Activated CD4-positive, CD25-positive, alpha-beta regulatory T cell treated with anti-CD3 and anti-CD28 coated beads, Interleukin-2, amount 50 U/mL, for 16 hours (primary cell): Measurements from ENCODE around the gene MICAL3.
"Not testable (repeated sequence)": the region's sequence is repeated elsewhere in the genome, so short reads cannot be mapped to it uniquely, and the experiment has no call there.

Source experiments
- DNase-seq: peaks from one replicate; pipeline ENCODE4 v3.0.0-alpha.2; 2020; ENCODE audit warnings: low read depth, low spot score

The MICAL3 gene

DNA sequence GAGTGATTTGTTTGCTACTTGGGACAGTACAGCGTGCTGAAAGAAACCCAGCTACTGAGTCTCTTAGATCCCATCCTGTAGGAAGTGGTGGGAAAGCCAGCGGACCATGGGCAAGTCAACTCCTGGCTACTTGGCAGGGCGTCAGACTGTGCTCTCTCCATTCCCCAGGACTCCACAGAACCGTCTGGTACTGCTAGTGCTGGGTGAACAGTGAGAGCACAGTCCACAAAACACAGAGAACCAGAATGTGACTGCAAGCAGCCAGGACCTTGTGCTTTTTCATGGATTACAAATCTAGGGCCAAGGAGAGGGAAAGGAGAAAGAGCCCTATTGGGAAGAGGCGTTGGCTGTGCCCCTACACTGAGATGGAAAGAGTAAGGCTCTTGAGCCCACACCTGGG, 260.3 kb downstream of the MICAL3 start:
- no peak for DNase-seq

DNA sequence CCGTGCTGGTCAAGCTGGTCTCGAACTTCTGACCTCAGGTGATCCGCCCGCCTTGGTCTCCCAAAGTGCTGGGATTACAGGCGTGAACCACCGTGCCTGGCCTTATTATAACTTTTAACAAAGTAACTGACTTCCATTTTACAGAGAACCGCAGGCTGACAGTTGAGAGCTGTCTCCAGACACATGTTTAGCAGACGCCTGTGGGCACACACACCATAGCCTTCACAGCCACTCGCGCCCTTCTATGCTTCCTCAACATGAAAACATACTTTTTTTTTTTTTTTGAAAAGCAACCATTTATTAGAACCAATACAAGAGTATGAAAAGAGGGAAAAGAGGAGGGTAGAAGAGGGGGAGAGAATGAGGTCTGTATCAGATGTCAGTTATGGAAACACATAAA, 260.9 kb downstream of the MICAL3 start:
- not testable (repeated sequence) for DNase-seq

DNA sequence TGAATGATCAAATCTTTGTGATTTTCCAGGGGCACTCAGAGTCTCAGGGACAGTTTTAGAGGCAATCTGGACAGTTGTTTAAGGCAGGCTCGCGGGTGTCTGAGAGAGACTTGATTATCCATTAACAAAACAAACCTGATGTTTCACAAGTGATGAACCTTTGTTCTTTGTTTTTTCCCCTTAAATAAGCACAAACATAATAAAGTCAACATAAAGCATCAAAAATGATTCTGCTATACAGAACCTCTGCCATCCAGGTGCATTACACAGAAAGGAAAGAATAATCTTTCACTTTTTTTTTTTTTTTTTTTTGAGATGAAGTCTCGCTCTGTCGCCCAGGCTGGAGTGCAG, 263.2 kb downstream of the MICAL3 start:
- no peak for DNase-seq

DNA sequence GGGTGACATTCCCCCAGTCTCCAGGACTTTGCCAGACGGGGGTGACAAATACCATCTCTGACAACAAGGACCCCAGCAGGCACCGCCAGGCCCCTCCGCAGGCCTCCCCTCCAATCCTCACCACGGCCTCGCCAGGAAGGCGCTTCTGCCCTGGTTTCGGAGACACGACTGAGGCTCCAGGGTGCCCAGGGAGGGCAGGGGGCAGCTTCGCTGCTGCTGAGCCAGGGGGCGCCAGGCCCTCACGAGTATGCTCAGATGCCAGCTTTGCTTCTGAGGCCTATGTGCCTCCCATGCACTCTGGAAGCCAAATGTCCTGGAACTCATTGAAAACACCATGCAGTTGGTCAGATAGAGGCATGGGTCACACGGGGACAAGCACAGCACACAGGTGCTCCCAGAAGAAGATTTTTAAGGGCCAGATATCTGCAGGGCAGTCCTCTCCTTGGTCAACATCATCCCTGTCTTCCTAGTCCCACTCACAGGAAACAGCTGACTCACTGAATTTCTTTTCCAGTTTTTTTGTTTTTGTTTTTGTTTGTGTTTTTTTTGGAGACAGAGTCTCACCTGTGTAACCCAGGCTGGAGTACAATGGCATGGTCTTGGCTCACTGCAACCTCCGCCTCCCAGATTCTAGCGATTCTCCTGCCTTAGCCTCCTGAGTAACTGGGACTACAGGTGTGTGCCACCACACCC, 270.0 kb downstream of the MICAL3 start:
- no peak for DNase-seq

DNA sequence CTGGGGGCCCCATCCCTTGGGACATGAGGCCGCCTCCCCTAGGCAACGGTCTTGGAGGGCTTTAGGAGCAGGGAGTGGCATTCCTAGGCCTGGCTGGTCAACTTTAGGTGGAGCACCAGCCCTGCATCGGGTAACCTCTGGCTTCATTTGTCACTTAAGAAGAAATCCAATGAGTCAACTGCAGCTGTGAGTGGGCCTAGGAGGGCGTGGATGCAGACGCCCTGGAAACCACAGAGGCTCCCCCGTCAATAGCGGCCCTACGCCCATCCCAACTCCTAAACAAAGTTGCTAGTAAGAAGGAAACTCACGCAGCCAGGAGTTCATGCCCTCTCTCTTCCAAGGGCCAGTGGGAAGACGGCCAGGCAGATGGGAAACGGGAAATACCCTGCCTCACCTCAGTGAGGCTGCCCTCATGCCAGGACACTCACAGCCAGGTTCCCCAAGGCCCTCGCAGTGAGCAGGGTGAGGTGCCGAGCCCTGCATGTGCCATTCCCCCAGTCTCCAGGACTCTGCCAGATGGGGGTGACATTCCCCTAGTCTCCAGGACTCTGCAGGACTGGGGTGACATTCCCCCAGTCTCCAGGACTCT, 270.9 kb downstream of the MICAL3 start:
- DNase-seq, result no peak

DNA sequence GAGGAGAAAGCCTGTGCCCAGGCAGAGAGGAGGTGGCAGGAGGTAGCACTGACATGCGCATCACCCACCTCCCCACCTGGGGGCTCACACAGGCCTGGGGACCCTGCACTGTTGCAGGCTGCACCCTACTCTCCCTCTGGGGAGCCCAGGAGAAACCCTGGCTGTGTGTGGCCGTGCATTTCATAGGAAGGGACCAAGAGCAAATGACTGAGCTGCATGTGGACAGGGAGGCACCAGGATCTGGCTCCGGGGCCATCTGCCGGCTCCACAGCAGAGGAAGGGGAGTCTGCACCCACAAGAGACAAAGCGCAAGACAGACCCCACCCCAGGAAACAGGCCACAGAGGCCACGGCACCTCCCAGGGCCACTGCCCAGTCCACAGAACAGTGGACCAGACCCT, 272.8 kb downstream of the MICAL3 start:
- no peak for DNase-seq

DNA sequence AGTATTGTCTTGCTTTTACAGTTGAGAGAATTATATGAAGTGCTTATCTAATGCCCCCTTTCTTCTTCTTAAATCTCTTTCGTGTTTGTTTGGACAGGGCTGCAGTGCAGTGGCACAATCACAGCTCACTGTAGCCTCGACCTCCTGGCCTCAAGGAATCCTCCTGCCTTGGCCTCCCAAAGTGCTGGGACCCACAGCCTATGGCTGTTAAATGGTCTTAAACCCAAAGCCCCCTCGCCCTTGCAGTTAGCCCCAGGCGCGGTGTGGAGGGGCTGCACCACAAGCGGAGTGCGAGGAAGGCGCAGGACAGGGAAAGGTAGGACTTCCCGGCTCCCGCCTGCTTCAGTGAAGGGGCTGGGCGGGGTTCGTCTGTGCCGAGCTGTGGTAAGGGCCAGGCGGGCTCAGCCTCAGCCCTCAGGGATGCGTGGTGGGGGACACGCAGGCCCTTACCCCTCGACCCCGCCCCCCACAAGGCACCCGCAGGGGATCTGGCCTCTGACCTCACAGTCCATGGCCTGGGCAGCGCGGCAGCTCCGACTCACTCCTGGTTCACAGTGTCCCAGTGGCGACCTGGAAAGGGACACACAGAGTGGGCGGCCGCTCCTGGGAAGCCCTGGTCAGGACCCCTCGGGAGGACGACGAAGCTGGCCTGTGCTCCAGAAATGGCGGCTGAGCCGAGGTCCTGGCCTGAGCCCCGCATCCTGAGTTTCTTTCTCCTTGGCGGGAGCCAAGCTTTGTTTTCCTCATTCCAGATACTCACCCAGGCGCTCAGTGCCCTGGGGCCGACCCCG, 274.6 kb downstream of the MICAL3 start:
- DNase-seq, result no peak

DNA sequence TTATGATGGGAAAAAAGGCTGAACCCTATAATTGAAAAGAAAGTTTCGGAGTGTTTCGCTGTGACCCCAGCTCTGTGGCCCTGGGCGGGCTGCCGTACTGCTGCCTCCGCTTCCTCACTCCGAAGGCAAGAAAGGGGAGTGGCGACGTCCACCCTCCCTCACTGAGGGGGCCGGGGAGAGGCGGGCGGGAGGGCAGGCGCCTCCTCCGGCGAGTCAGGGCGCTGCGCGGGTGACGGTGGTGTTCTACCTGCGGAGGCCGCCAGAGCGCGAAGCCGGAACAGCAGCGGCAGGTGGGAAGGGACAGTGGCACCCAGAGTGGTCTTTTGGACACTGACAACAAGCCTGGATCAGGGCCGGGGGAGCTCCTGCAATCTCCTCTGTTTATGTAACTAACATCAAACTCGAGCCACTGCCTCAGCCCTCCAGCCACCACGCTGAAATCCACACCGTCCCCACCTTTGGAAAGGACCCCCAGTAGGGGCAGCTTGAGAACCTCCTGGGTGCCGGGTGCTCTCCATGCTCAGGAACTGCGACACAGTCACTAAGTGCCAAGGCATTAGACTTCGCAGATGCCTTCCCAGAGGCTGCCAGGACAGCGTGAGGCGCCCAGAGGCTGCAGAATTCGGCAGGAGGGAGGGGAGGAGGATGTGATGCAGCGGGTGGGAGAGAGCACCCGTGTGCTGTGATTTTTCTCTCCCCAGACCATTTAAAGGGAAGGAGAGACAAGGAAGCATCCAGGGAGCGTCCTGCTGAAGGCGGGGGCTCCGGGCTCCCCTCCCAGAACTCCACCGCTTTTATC, 275.6 kb downstream of the MICAL3 start:
- no peak for DNase-seq

DNA sequence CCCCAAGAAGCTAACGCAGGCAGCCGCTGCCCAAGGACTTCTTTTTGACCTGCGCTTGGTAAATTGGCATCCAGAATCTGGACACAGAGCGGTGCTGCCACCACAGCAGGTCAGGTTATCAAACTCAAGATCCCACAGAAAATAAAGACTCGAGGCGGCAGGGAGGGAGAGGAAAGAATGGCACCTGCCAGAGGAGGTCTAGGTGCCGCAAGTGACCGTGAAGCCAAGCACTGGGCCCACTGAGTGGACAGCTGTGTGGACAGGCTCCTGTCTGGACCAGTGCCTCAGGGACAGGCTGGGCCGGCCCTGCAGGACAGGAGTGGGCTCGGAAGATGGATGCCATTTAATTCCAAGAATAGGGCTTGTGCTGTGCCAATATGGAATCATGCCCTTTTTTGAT, 277.4 kb downstream of the MICAL3 start:
- DNase-seq, result no peak

DNA sequence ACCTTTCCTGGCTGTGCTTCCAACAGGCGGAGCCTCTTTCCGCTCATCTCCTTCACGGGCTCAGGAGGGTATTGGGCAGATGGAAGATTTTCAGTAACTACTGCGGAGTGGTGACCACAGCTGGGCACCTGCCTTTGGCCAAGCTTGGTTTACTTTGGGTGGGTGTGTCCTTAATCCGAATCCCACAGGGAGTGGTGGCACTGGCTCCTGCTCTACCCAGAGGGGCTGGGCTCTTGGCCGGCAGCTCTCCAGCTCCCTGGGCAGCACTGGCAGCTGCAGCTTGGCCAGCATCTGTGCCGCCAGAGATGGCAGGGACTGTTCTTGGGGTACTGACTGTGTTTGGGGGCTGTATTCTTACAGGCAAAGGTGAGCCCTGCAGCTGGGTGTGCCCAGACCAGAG, 279.9 kb downstream of the MICAL3 start:
- DNase-seq, result no peak

DNA sequence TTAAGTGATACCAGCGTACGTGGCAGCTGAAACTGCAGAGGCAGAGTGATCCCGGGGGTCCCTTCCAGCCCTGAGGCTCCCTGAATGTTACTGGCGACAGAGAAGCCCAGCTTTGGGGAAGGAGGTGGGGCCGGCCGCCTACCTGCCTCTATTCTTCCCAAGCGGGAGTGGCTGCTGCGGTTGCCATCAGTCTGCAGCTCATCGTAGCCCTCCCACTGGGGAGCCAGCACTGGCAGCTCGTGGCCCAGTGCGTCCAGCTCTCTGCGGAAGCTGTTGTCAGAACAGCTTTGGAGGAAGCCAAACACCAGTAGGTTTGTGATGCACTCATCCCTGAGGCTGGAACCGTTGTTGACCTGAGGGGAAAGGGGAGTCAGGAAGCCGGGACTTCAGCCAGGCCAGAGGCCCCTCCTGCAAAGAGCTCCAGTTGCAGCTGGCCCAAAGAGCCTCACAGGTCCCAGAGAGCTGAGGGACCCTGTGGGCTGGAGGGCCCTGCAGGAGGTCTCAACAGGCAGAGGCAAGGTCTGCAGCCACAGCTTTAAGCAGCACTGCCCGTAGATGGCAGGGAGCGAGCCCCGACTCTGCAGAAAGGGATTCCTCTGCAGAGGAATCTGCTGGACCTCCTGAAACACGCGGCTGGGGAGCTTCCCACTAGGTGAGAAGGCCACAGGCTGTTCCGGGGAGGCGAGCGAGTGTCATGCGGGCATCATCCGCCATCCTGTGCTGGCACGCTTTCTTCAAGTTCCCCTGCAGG, 280.5 kb downstream of the MICAL3 start:
- DNase-seq, result no peak

DNA sequence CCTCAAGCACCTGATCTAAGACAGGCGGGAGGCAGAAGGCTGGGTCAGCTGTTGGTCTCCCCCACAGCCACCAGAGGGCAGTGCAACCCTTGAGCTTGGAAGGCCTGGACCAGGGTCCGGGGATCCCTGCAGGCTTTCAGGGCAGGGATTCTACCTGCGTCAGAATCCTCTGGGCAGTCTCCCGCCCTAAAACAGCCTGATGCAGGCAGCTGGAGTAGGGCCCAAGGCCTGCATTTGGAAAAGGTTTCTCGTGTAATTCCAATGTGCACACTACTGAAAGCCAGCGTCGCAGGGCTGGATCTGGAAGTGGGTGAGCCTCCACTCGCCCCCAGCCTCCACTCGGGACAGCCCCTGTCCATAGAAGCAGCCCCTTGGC, 281.8 kb downstream of the MICAL3 start:
- peak; percentile 34 for DNase-seq

DNA sequence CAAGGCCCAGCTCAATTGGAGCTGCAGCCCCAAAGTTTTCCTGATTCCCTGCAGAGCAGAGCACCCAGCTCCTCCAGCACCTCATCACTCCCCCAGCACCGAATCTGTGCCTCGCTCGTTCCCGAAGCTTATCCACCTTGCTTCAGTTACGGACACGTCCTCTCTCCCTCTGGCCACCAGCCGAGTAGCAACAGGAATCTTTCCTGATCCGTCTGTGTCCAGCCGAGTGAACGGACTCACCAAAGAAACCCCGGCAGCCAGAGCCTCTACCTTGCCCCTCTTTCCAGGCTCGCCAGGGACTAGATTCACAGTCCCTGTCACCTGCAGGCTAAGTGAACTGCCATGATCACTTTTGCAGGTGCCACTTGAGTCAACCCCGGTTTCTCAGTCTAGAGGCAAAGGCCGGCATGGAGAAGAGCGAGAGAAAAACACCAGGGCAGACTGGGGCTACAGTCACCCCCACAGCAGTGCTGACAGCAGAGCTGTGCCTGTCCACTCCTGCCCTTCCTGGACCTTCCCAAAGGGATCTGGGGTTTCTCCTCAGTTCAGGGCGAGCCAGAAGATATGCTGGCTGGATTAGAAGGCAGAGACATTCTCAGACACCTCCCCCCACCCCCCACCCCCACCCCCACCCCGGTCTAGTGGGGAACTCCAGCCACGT, 282.4 kb downstream of the MICAL3 start:
- no peak for DNase-seq

DNA sequence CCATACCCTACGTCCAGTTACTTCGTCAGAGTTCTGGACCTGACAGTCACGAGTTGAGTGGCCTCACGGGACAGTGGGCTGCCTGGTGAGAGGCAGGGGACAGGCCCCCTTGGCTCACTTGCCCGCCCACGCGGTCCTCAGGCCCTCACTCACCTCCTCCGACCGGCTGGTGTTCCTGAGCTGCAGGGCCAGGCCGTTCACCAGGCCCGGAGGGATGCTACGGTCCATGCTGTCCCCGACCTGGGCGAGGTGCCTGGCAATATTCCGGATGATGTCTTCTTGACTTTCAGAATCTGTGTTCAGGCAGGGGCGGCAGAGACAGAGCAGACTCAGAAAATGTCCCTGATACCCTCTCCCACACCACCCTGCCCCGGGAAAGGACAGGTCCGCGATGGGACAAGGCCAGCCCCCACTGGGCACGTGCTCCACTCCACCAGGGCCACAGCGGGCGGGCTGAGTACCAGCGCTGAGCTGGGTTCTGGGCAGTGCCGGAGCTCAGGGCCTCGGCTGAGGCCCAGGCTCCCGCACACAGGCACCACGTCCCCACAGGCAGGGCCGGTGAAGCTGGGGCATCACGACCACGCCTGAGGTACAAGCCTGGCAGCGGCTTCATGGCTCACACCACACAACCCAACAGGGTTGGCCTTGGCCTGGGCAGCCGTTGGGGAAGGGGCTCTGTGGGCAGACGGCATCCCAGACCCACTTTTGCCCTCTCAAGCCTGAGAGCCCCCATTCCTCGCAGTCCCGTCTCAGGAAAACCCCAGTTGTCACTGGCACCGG, 285.0 kb downstream of the MICAL3 start:
- DNase-seq, result no peak

DNA sequence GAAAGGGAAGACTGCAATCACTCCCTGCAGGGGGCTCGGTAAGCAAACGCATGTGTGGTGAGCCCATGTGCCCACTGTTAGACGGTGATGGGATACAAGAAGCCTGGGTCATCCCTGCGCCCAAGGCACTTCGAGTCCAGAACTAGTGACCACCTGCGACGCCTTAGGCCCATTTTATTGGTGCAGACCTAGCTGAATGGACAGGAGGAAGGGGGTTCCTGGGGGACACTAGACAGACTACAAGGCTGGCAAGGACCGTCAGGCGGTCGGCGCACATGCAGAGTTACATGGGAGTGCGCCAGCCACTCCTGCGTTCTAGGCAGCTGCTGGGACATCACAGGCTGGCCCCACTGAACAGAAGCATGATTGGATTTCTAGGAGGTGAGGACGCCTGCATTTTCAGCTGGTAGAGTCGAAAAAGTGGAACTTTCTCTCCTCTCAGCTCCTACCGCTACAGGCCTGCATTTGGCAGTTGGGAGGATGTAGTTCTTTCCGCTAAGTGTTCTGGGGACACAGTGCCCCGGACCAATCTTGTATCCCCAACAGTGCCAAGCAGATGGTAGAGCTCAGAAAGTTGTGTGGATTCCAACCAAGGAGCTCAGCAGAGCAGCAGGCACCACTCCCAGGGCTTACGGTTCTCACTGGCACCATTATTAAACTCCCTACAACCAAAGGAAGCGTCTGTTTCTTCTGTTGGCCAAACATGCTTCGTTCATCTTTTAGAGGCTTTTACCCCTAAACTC, 285.8 kb downstream of the MICAL3 start:
- DNase-seq, result no peak
